K562 (cell line): ENCODE results near the gene ZNF316. TPM values are rescaled to one million over a fixed set of nuclear protein-coding genes. Genes with fewer than 3 reads are reported as not detected.

Experiments used
- ATAC-seq: fragments of 200-7000 bp; cut with Tn5 transposase; 3 replicates; pipeline ENCODE4 v1.9.1; 2020; ENCODE audit warnings: moderate library complexity
- Bru-seq: library from RNA; stranded (reverse); fragments of 400-500 nt; gene quantifications from one replicate; lab custom pipeline; 2021; lab: Mats Ljungman, UMichigan
- BruChase-seq, 2 experiments: library from RNA; stranded (reverse); fragments of 400-500 nt; gene quantifications; one replicate each; lab custom pipeline; 2021; lab: Mats Ljungman, UMichigan
- BruUV-seq: library from RNA; stranded (reverse); fragments of 400-500 nt; replicated peaks from 2 replicates; lab custom pipeline; 2021; lab: Mats Ljungman, UMichigan
- CTCF ChIA-PET: fragments of 300-600 bp; formaldehyde crosslinking; extraction: SDS; loops from one replicate; lab custom pipeline; 2021; ENCODE audit warnings: low intra/inter-chr PET ratio; lab: Yijun Ruan, JAX
- POLR2A ChIA-PET: fragments of 300-600, 350-650 bp; sonication (Branson Sonifier 250); formaldehyde crosslinking; extraction: SDS; loops from one replicate; lab custom pipeline; 2021; ENCODE audit warnings: antibody characterized with exemption, inconsistent platforms; lab: Yijun Ruan, JAX
- DNase-seq, 4 experiments: peaks; one replicate each; pipeline versions ENCODE4 v3.0.0 to v3.0.0-alpha.2; 2011 to 2018; ENCODE audit warnings: low spot score in 3 of 4, mixed read lengths in 3 of 4; ENCODE audit errors: extremely low read depth in 1 of 4
- FAIRE-seq: peaks from 2 replicates; lab custom pipeline; 2011; peaks lifted over from hg19 to GRCh38; lab: Jason Lieb, UNC
- H2AFZ ChIP-seq: 2 replicates; pipeline ENCODE4 v1.6.0; 2011; ENCODE audit warnings: low read depth, low read length, control low read depth, inconsistent platforms
- H3K27ac ChIP-seq: fragments of 200-600 bp; 3 replicates; pipeline ENCODE4 v1.8.0; 2011; ENCODE audit warnings: low read depth, mild to moderate bottlenecking, control low read depth, inconsistent platforms, low read length, moderate library complexity, mixed read lengths; ENCODE audit errors: extremely low read depth
- H3K27me3 ChIP-seq, 2 experiments: fragments of 300-600 bp in 1 of 2; 2 replicates in 1 of 2; 3 replicates in 1 of 2; pipeline versions ENCODE4 v1.6.0 to v1.8.0; 2011; ENCODE audit warnings: inconsistent platforms in 2 of 2, low read length in 2 of 2, mild to moderate bottlenecking in 1 of 2, mixed read lengths in 1 of 2, moderate library complexity in 1 of 2; ENCODE audit not compliant: control insufficient read depth in 2 of 2, insufficient read depth in 2 of 2
- H3K36me3 ChIP-seq: fragments of 300-600 bp; 3 replicates; pipeline ENCODE4 v1.8.0; 2011; ENCODE audit warnings: mild to moderate bottlenecking, low read length, inconsistent platforms; ENCODE audit not compliant: control insufficient read depth, insufficient read depth
- H3K4me1 ChIP-seq, 2 experiments: fragments of 200-600 bp in 1 of 2; replicated peaks in 1 of 2; 2 replicates in 1 of 2; 3 replicates in 1 of 2; pipeline versions ENCODE4 v1.5.1 to v1.8.0; 2011; ENCODE audit warnings: inconsistent platforms in 2 of 2, low read length in 2 of 2, mild to moderate bottlenecking in 1 of 2, mixed read lengths in 1 of 2, moderate library complexity in 1 of 2; ENCODE audit not compliant: control insufficient read depth in 2 of 2, insufficient read depth in 2 of 2
- H3K4me2 ChIP-seq: 2 replicates; pipeline ENCODE4 v1.6.1; 2011; ENCODE audit warnings: low read length, control low read depth, inconsistent platforms, mixed read lengths; ENCODE audit not compliant: insufficient read depth
- H3K4me3 ChIP-seq: fragments of 200-600 bp; sonication (generic), shearing (Covaris generic); 2 replicates; pipeline ENCODE4 v1.5.1; 2016; ENCODE audit warnings: control low read depth, inconsistent platforms
- H3K79me2 ChIP-seq: fragments of 200-600 bp; 3 replicates; pipeline ENCODE4 v1.8.0; 2011; ENCODE audit warnings: low read length, inconsistent platforms; ENCODE audit not compliant: control insufficient read depth, insufficient read depth
- H3K9ac ChIP-seq, 2 experiments: 2 replicates each; pipeline versions ENCODE4 v1.6.0 to v1.6.1; 2011; ENCODE audit warnings: low read depth in 2 of 2, low read length in 2 of 2, control low read depth in 1 of 2, inconsistent platforms in 1 of 2, mild to moderate bottlenecking in 1 of 2, mixed read lengths in 1 of 2; ENCODE audit not compliant: insufficient read depth in 1 of 2
- H3K9me1 ChIP-seq: one replicate; pipeline ENCODE4 v1.6.0; 2011; ENCODE audit warnings: inconsistent platforms, mild to moderate bottlenecking, low read length, moderate library complexity; ENCODE audit not compliant: control insufficient read depth, insufficient read depth
- H3K9me3 ChIP-seq: replicated peaks from 2 replicates; pipeline ENCODE4 v1.5.1; 2011; ENCODE audit warnings: low read depth, low read length, inconsistent platforms; ENCODE audit not compliant: control insufficient read depth, insufficient read depth
- H4K20me1 ChIP-seq: replicated peaks from 2 replicates; pipeline ENCODE4 v1.6.1; 2011; ENCODE audit warnings: low read length, inconsistent platforms, mixed read lengths; ENCODE audit not compliant: control insufficient read depth, insufficient read depth
- BRD4 ChIP-seq: fragments of 200-600 bp; sonication (generic); IDR thresholded peaks from 2 replicates; pipeline ENCODE4 v1.6.1; 2017; ENCODE audit warnings: inconsistent platforms
- CBX3 ChIP-seq, 2 experiments: IDR thresholded peaks; 1 replicate in 1 of 2; 2 replicates in 1 of 2; pipeline ENCODE4 v1.6.1; 2012; ENCODE audit warnings: inconsistent platforms in 2 of 2, low read length in 2 of 2, borderline replicate concordance in 1 of 2, control low read depth in 1 of 2
- CREBBP ChIP-seq: IDR thresholded peaks from one replicate; pipeline ENCODE4 v1.6.1; 2012; ENCODE audit warnings: low read depth, mild to moderate bottlenecking, control low read depth, inconsistent platforms, low read length
- DACH1 ChIP-seq: fragments of 450-650 bp; IDR thresholded peaks from 2 replicates; pipeline ENCODE4 v1.6.1; 2018; ENCODE audit not compliant: partially characterized antibody
- XRCC4 ChIP-seq: IDR thresholded peaks from one replicate; pipeline ENCODE4 v1.6.1; 2011; ENCODE audit not compliant: insufficient read depth, insufficient read length; ENCODE audit errors: extremely low read depth
- ZBTB7A ChIP-seq: IDR thresholded peaks from 2 replicates; pipeline ENCODE4 v1.6.1; 2011; ENCODE audit warnings: low read depth, mild to moderate bottlenecking, low read length, moderate library complexity, borderline replicate concordance; ENCODE audit not compliant: control insufficient read depth
- WGBS: fragments of 100-300 bp; shearing (Covaris generic); methylation state at CpG from one replicate; pipeline ENCODE4 v1.1.6; 2016; ENCODE audit warnings: low coverage, mixed read lengths; ENCODE audit not compliant: insufficient coverage; ENCODE audit errors: missing lambda C conversion rate; 5-methylcytosine and 5-hydroxymethylcytosine counted together
- in situ Hi-C: fragments of 300-500 bp; cut with MboI; formaldehyde crosslinking; loops from 4 replicates; pipeline ENCODE4 v1.15.0; 2018; ENCODE audit warnings: inconsistent platforms, mixed read lengths
- intact Hi-C: fragments of 100-400 bp; cut with micrococcal nuclease; formaldehyde crosslinking; loops from 2 replicates; pipeline ENCODE4 v1.14.2; 2022
- long read RNA-seq, 3 experiments: library from polyadenylated mRNA in 2 of 3; library from RNA in 1 of 3; unstranded in 2 of 3; stranded (forward) in 1 of 3; transcript quantifications; one replicate each; pipeline ENCODE4 v2.0.0, GENCODE V29; 2019 to 2022
- polyA minus RNA-seq, 3 experiments: library from RNA; depleted of rRNA, polyadenylated mRNA; stranded (reverse); fragments of >200 nt; gene quantifications; 2 replicates each; pipeline ENCODE4 v1.2.3, GENCODE V29; 2011
- polyA plus RNA-seq, 8 experiments: library from polyadenylated mRNA; depleted of rRNA in 4 of 8; stranded (reverse) in 5 of 8; unstranded in 3 of 8; fragments of >200 nt; fragmentation: Nextera tagmentation in 2 of 8; fragmentation: Illumina TruSeq in 1 of 8; extraction: Ambion mirVana in 2 of 8; extraction: Trizol in 1 of 8; gene quantifications; 2 replicates each; pipeline versions ENCODE4 v1.2.1 to v1.2.3, GENCODE V29; 2011 to 2014; ENCODE audit warnings: inconsistent platforms in 1 of 8, missing spikeins in 1 of 8
- total RNA-seq, 7 experiments: library from RNA; depleted of rRNA in 6 of 7; stranded (reverse); fragments of >200 nt in 6 of 7; fragmentation: Illumina TruSeq in 2 of 7; extraction: Trizol in 2 of 7; gene quantifications; 2 replicates each; pipeline versions ENCODE4 v1.2.1 to v1.2.3, GENCODE V29; 2011 to 2021; ENCODE audit warnings: low replicate concordance in 1 of 7
- TF ChIP-seq, protein P1 (sequence below): fragments of 250-450 bp; sonication (Bioruptor Pico); IDR thresholded peaks from 2 replicates; pipeline ENCODE4 v1.5.0; 2021
- TF ChIP-seq, protein P2 (sequence below), 2 experiments: fragments of 450-650 bp in 1 of 2; sonication (generic) in 1 of 2; formaldehyde crosslinking in 1 of 2; IDR thresholded peaks in 1 of 2; conservative IDR thresholded peaks in 1 of 2; 2 replicates each; pipeline versions ENCODE4 v1.6.1 to v1.8.1; 2016 to 2023; ENCODE audit warnings: mild to moderate bottlenecking in 2 of 2, moderate library complexity in 2 of 2, inconsistent platforms in 1 of 2, missing genetic modification reagents in 1 of 2
- TF ChIP-seq, protein P3 (sequence below): fragments of 200-400 bp; formaldehyde crosslinking; IDR thresholded peaks from 2 replicates; pipeline ENCODE4 v1.6.1; 2017; ENCODE audit warnings: mild to moderate bottlenecking, low read depth, low read length, moderate library complexity
- TF ChIP-seq, protein P4 (sequence below): sonication (generic); formaldehyde crosslinking; IDR thresholded peaks from 2 replicates; pipeline ENCODE4 v1.8.0; 2022; ENCODE audit warnings: mild to moderate bottlenecking, missing genetic modification reagents

The ZNF316 gene
- total RNA-seq (2011; cell fraction: chromatin; rRNA removed; ENCODE audit: low replicate concordance) = 41.8 and 68.9 TPM in 2 replicates
- total RNA-seq (2011; cell fraction: nucleolus; rRNA removed) = 30.9 and 36.6 TPM in 2 replicates
- 33.3 and 35.6 TPM in 2 replicates for total RNA-seq (2011; cell fraction: nucleoplasm; rRNA removed)
- total RNA-seq (2014; rRNA removed) (18.6 and 20.5 TPM in 2 replicates), total RNA-seq (2014; rRNA removed; fragmentation: Illumina TruSeq; extraction: Trizol) (9.2 and 10.4 TPM in 2 replicates), total RNA-seq (2015; rRNA removed; fragmentation: Illumina TruSeq; extraction: Trizol) (7.3 and 7.8 TPM in 2 replicates), total RNA-seq (2021) (25.2 and 34.0 TPM in 2 replicates), polyA plus RNA-seq (2011; rRNA removed) (8.6 and 9.7 TPM in 2 replicates), polyA plus RNA-seq (2014; fragmentation: Illumina TruSeq; extraction: Trizol) (7.0 and 9.8 TPM in 2 replicates), polyA plus RNA-seq (2014; fragmentation: Nextera tagmentation; extraction: Ambion mirVana) (under 1 TPM; 0.10 to 0.14 TPM), polyA plus RNA-seq (2014; rRNA removed) (15.5 and 16.3 TPM in 2 replicates), polyA minus RNA-seq (2011; rRNA and poly(A)+ RNA removed) (7.3 and 7.4 TPM in 2 replicates), Bru-seq, nascent RNA (percentile 77 among the genes with signal in this experiment), BruChase-seq, experiment 1, labeled RNA remaining after a 2-hour chase (percentile 75 among the genes with signal in this experiment), BruChase-seq, experiment 2, labeled RNA remaining after a 6-hour chase (percentile 81 among the genes with signal in this experiment)
- 5.9 and 13.5 TPM in 2 replicates for polyA plus RNA-seq (2011; cell fraction: cytosol; rRNA removed)
- 38.1 and 50.4 TPM in 2 replicates for polyA plus RNA-seq (2011; cell fraction: nucleus; rRNA removed)
- 17.3 and 23.1 TPM in 2 replicates for polyA plus RNA-seq (2012)
- 8.6 and 8.7 TPM in 2 replicates for polyA minus RNA-seq (2011; cell fraction: cytosol; rRNA and poly(A)+ RNA removed)
- polyA minus RNA-seq (2011; cell fraction: nucleus; rRNA and poly(A)+ RNA removed) = 9.0 and 12.6 TPM in 2 replicates
- long read RNA-seq, experiment 1, full-length matches to known transcripts = 8 of 146 reads
- long read RNA-seq, experiment 1, partial matches to known transcripts = 127 of 146 reads
- long read RNA-seq, experiment 1, other reads (novel, unspliced or antisense) = 11 of 146 reads
- long read RNA-seq, experiment 2, partial matches to known transcripts = 23 of 61 reads
- long read RNA-seq, experiment 2, other reads (novel, unspliced or antisense) = 37 of 61 reads
- long read RNA-seq, experiment 3 = 0 reads

DNA sequence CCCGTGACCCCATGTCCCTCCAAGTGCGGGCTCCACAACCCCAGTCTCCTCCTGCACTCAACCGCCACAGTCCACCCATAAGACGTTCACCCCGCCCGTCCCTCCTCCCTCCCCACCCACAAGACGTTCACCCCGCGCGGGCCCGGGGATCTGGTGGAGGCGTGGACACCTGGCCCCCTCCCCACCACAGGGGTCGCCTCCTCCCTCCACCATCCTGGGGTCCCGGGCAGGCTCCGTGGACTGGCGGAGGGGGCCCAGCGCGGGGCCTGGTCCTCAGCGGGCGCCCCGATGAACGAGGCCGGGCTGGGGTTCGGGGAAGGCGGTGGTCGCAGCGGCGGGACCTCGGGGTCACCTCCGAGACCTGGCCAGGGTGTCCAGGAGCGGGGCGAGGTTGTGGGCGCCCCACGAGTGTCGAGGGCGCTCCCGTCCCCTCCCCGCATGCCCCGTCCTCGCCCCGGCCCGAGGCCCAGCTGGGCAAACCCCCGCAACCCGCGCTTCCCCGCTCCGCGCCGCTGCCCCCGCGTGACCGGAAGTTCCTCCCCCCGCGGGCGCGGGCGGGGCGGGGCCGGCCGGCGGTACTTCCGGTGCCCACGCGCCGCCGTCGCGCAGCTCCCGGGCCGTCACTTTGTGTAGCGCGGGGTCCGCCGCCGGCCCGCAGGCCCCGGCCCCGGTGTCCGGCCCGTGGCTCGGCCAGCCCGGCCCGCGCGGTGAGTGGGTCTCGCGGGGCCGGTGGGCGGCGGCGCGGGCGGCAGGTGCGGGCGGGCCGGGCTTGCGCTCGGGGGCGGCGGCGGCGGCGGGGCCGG lies at the start of gene ZNF316:
TSS of gene ZNF316 (plus strand) at position 578 of the 803 bp plus-strand sequence. CDS start 5,092 bp downstream, outside the sequence.
- Histone ChIP-seq H3K79me2 (peaks cover 56% of the 10 kb centered on the region), H2AFZ (peak within 1 kb of the TSS; percentile 87)
- no peak for FAIRE-seq
- no peak for TF ChIP-seq BRD4
- TF ChIP-seq, protein P1, sequence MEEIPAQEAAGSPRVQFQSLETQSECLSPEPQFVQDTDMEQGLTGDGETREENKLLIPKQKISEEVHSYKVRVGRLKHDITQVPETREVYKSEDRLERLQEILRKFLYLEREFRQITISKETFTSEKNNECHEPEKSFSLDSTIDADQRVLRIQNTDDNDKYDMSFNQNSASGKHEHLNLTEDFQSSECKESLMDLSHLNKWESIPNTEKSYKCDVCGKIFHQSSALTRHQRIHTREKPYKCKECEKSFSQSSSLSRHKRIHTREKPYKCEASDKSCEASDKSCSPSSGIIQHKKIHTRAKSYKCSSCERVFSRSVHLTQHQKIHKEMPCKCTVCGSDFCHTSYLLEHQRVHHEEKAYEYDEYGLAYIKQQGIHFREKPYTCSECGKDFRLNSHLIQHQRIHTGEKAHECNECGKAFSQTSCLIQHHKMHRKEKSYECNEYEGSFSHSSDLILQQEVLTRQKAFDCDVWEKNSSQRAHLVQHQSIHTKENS (CRISPR knock-in tag) = no peak
- TF ChIP-seq, protein P2, sequence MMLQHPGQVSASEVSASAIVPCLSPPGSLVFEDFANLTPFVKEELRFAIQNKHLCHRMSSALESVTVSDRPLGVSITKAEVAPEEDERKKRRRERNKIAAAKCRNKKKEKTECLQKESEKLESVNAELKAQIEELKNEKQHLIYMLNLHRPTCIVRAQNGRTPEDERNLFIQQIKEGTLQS (IDR thresholded peaks at IDR 0.05) = no peak
- TF ChIP-seq, protein P2 (CRISPR knock-in tag; conservative IDR thresholded peaks at IDR 0.05) = no peak
- TF ChIP-seq CBX3 (IDR thresholded peaks at IDR 0.05; ENCODE audit: borderline replicate concordance in 1 of 2, low read length in 2 of 2) = no peak
- peak; percentile 65; the same call in 1 of the 2 replicates for TF ChIP-seq ZBTB7A
- TF ChIP-seq, protein P3, sequence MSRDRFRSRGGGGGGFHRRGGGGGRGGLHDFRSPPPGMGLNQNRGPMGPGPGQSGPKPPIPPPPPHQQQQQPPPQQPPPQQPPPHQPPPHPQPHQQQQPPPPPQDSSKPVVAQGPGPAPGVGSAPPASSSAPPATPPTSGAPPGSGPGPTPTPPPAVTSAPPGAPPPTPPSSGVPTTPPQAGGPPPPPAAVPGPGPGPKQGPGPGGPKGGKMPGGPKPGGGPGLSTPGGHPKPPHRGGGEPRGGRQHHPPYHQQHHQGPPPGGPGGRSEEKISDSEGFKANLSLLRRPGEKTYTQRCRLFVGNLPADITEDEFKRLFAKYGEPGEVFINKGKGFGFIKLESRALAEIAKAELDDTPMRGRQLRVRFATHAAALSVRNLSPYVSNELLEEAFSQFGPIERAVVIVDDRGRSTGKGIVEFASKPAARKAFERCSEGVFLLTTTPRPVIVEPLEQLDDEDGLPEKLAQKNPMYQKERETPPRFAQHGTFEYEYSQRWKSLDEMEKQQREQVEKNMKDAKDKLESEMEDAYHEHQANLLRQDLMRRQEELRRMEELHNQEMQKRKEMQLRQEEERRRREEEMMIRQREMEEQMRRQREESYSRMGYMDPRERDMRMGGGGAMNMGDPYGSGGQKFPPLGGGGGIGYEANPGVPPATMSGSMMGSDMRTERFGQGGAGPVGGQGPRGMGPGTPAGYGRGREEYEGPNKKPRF = no peak
- TF ChIP-seq DACH1 = no peak
- no peak for TF ChIP-seq CREBBP
- TF ChIP-seq, protein P4, sequence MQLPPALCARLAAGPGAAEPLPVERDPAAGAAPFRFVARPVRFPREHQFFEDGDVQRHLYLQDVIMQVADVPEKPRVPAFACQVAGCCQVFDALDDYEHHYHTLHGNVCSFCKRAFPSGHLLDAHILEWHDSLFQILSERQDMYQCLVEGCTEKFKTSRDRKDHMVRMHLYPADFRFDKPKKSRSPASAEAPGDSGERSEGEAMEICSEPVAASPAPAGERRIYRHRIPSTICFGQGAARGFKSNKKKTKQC (CRISPR knock-in tag) = no peak
- TF ChIP-seq XRCC4 = no peak

More for the DNA sequence above, at the start of gene ZNF316:
- peak within 1 kb of the TSS; percentile 91 for H3K4me2 ChIP-seq
- H3K9me1 ChIP-seq = no peaks in the 10 kb centered on the region
- H3K9ac ChIP-seq = peak within 1 kb of the TSS; percentile 88 to 94
- peak within 1 kb of the TSS; percentile 84 for H3K27ac ChIP-seq
- DNase-seq = peak; percentile 71 to 90 (median 88)
- in situ Hi-C loops = no loop called here
- peaks cover 19 to 51% of the 10 kb centered on the region in 2 experiments; a peak in 4 of 5 replicates for H3K4me1 ChIP-seq
- ChIA-PET POLR2A (no interaction called here), CTCF (no interaction called here)
- intact Hi-C loops = no loop called here
- 4% methylated on average over 26 of the region's 104 CpGs for WGBS
- peaks cover 6% of the 10 kb centered on the region; the same call in 1 of the 2 replicates for H3K9me3 ChIP-seq
- BruUV-seq = no TSS peak
- peak within 1 kb of the TSS; percentile 76 for H3K4me3 ChIP-seq
- H4K20me1 ChIP-seq = no peaks in the 10 kb centered on the region
- H3K27me3 ChIP-seq = no peaks in the 10 kb centered on the region; a peak in 1 of 5 replicates
- peak; percentile 32 for ATAC-seq
- H3K36me3 ChIP-seq = peaks cover 31% of the 10 kb centered on the region
